ENCODE results near the gene ALKBH8. TPM values are rescaled to one million over a fixed set of nuclear protein-coding genes. Genes with fewer than 3 reads are reported as not detected.

Gene ALKBH8, protein sequence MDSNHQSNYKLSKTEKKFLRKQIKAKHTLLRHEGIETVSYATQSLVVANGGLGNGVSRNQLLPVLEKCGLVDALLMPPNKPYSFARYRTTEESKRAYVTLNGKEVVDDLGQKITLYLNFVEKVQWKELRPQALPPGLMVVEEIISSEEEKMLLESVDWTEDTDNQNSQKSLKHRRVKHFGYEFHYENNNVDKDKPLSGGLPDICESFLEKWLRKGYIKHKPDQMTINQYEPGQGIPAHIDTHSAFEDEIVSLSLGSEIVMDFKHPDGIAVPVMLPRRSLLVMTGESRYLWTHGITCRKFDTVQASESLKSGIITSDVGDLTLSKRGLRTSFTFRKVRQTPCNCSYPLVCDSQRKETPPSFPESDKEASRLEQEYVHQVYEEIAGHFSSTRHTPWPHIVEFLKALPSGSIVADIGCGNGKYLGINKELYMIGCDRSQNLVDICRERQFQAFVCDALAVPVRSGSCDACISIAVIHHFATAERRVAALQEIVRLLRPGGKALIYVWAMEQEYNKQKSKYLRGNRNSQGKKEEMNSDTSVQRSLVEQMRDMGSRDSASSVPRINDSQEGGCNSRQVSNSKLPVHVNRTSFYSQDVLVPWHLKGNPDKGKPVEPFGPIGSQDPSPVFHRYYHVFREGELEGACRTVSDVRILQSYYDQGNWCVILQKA
- total RNA-seq = 10.6 and 11.9 TPM in 2 replicates

- H3K9me3 Mint-ChIP-seq = no peaks in the 10 kb centered on the region
- peaks cover 49% of the 10 kb centered on the region for H3K4me1 Mint-ChIP-seq (ENCODE audit: low read depth)
- intact Hi-C loops (cut with micrococcal nuclease) = loop anchor here (1.0 to 10.0 kb wide), 7 partner anchors 25 to 1099 kb away; partner anchors contain the start of genes C11orf65, CUL5, CWF19L2 and DDX10
Observed at GRCh38 chr11:107565219-107565937, at the start of gene ALKBH8. Gene ALKBH8, minus strand, starts transcription at chr11:107565735. Its CDS starts 4,842 bp downstream, at chr11:107560893.

GRCh38 chr11:107612445-107612844, 46.9 kb upstream of the ALKBH8 start:
- DNase-seq (ENCODE audit: low spot score) = no peak
- H3K4me3 Mint-ChIP-seq (ENCODE audit: low read depth) = no peak overlapping the region

More at GRCh38 chr11:107565219-107565937, at the start of gene ALKBH8:
- H3K27me3 Mint-ChIP-seq (ENCODE audit: low read depth) = no peaks in the 10 kb centered on the region
- peak; percentile 69 for DNase-seq (ENCODE audit: low spot score)
- H3K36me3 Mint-ChIP-seq (ENCODE audit: low read depth) = peaks cover 10% of the 10 kb centered on the region
- H3K4me3 Mint-ChIP-seq (ENCODE audit: low read depth) = peak within 1 kb of the TSS; percentile 88
- peak within 1 kb of the TSS; percentile 92 for H3K27ac Mint-ChIP-seq

DNA sequence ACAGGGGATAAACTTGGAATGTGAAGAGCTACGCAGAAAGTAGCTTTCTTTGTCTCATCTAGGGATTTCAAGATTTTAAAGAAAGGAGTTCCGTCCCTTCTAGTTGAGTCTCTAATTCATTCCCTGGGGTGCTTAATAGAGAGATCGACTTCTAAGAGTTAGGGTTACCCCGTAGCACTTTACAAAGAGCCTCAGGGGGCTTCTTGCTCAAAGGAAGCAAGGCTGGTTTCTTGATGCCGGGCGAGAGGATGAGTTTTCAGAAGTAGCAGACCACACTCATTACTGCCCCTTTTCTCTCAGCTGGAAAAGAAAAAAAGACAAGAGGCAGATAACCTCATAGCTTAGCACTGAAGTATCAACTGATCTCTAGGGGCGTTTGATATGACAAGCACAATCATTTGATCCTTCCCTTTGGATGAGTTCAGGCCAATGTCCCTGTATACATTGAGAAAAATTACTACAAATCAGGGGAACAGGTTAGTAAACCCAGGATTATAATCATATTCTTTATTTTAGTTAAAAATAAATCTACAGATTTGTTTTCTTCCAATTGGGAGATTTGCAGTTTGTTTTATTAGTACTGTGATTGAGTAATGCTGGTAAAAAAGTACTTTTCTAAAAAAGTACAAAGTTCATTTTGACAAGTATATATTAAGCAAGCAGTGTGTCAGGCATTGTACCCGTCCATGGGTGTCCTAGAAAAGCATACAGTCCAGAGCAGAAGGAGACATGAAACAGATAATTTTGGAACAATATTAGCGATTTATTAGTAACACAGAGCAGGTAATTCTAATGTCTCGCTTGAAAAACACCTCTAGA, 44.1 kb upstream of the ALKBH8 start:
- intact Hi-C loops (cut with micrococcal nuclease) = no loop called here
- Mint-ChIP-seq H3K36me3 (ENCODE audit: low read depth) (no peaks in the 10 kb centered on the region), H3K9me3 (no peaks in the 10 kb centered on the region), H3K4me1 (ENCODE audit: low read depth) (no peaks in the 10 kb centered on the region), H3K27me3 (ENCODE audit: low read depth) (peaks cover 15% of the 10 kb centered on the region), H3K4me3 (ENCODE audit: low read depth) (no peak overlapping the region), H3K27ac (no peak overlapping the region)
- no peak for DNase-seq (ENCODE audit: low spot score)

More at GRCh38 chr11:107612445-107612844, 46.9 kb upstream of the ALKBH8 start:
- Mint-ChIP-seq H3K36me3 (ENCODE audit: low read depth) (no peaks in the 10 kb centered on the region), H3K9me3 (no peaks in the 10 kb centered on the region), H3K27me3 (ENCODE audit: low read depth) (peaks cover 13% of the 10 kb centered on the region), H3K27ac (no peak overlapping the region), H3K4me1 (ENCODE audit: low read depth) (no peaks in the 10 kb centered on the region)
- intact Hi-C loops (cut with micrococcal nuclease) = no loop called here

DNA sequence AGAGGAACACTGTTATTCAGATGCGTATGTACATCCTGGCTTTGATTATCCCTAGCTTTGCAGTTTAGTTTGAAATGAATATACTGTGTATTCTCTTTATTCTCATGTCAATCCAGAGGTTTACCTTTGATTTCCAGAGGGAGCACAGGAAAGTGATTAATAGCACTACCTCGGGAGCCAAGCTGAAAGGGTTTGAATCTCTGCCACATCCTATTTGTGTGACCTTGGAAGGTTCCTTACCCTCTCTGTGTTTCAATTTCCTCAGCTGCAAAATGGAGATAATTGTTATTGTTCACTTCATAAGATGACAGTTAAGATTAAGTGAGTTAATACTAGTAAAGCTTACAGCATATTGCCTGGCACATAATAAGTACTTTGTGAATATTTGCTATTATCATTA, 43.3 kb upstream of the ALKBH8 start:
- no peak overlapping the region for H3K27ac Mint-ChIP-seq
- H3K36me3 Mint-ChIP-seq (ENCODE audit: low read depth) = no peaks in the 10 kb centered on the region
- H3K27me3 Mint-ChIP-seq (ENCODE audit: low read depth) = peaks cover 21% of the 10 kb centered on the region
- H3K4me1 Mint-ChIP-seq (ENCODE audit: low read depth) = no peaks in the 10 kb centered on the region
- H3K4me3 Mint-ChIP-seq (ENCODE audit: low read depth) = no peak overlapping the region
- no peaks in the 10 kb centered on the region for H3K9me3 Mint-ChIP-seq
- intact Hi-C loops (cut with micrococcal nuclease) = no loop called here
- DNase-seq (ENCODE audit: low spot score) = no peak

GRCh38 chr11:107606141-107606540, 40.6 kb upstream of the ALKBH8 start:
- H3K9me3 Mint-ChIP-seq = no peaks in the 10 kb centered on the region
- no peak for DNase-seq (ENCODE audit: low spot score)
- H3K4me1 Mint-ChIP-seq (ENCODE audit: low read depth) = no peaks in the 10 kb centered on the region
- H3K27me3 Mint-ChIP-seq (ENCODE audit: low read depth) = peaks cover 36% of the 10 kb centered on the region
- no peaks in the 10 kb centered on the region for H3K36me3 Mint-ChIP-seq (ENCODE audit: low read depth)
- no peak overlapping the region for H3K4me3 Mint-ChIP-seq (ENCODE audit: low read depth)
- intact Hi-C loops (cut with micrococcal nuclease) = no loop called here
- no peak overlapping the region for H3K27ac Mint-ChIP-seq

DNA sequence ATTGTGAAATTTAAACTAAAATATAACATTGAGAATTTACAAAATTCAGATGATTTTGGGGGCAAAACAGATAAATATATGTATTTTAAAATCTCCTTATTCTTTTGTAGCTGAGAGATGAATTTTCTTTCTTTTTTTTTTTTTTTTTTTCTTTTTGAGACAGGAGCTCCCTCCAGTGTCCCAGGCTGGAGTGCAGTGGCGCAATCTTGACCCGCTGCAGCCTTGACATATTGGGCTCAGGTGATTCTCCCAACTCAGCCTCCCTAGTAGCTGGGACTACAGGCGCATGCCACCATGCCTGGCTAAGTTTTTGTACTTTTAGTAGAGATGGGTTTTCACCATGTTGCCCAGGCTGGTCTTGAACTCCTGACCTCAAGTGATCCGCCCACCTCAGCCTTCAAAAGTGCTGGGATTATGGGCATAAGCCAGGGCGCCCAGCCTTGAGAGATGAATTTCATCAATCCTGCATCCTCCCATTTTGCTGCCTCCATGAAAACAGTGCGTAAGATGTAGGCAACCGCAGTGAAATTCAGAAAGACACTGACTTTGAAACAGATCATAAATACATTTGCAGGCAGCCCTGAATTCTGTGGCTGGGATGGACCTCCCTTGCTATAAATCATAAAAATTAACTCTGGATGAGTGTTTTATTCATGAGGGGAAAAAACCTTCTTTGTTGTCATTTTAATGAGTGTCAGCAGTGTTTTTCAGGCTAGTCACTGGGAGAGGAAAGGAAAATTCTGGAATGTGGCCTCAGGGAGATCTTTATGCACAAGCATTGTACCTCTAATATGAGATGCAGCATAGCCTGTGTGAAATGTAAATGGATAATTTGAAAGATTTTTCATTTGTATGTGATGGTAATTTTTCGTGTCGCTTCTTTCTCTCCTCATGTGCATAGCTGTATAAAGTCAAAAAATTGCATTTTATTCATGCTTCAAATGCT, 39.8 kb upstream of the ALKBH8 start:
- no peaks in the 10 kb centered on the region for H3K4me1 Mint-ChIP-seq (ENCODE audit: low read depth)
- no peak overlapping the region for H3K27ac Mint-ChIP-seq
- H3K4me3 Mint-ChIP-seq (ENCODE audit: low read depth) = no peak overlapping the region
- peaks cover 38% of the 10 kb centered on the region for H3K27me3 Mint-ChIP-seq (ENCODE audit: low read depth)
- H3K36me3 Mint-ChIP-seq (ENCODE audit: low read depth) = no peaks in the 10 kb centered on the region
- no peaks in the 10 kb centered on the region for H3K9me3 Mint-ChIP-seq
- intact Hi-C loops (cut with micrococcal nuclease) = no loop called here
- no peak for DNase-seq (ENCODE audit: low spot score)

DNA sequence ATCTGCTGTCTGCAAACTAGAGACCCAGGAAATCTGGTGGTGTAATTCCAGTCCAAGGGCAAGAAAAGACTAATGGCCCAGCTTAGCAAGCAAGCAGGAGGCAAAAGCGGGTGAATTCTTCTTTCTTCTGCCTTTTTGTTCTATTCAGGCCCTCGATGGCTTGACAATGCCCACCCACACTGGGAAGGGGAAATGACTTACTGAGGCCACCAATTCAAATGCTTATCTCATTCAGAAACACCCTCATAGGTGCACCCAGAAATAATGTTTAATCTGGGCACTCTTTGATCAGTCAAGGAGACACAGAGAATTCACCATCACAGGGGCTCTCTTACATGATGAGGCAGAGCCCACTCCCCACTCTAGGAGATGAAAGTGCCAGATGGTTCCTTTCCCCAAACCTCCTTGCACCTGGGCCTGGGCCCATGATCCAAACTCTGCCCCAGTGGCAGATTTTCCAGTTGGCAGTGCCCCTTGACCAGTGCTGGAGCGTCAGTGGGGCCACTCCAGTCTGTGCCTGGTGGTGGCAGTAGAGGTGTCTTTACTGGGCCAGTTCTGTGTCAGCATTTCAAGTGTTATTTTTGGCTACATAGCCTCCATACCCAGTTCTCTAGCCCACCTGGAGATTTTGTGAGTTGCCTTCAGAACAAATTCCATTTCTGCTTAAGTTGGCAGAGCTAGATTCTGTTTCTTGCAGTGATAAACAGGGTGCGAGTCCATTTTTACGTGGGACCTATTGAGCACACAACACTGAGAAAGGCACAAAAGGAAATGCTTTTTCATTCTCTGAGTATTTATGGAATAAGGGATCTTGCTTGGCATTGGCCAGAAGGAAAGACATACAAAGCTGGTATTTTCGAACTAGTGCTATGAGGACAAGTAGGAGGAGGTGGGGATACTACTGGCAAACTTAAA, 32.9 kb upstream of the ALKBH8 start:
- Mint-ChIP-seq H3K4me3 (ENCODE audit: low read depth) (no peak overlapping the region), H3K36me3 (ENCODE audit: low read depth) (no peaks in the 10 kb centered on the region)
- intact Hi-C loops (cut with micrococcal nuclease) = no loop called here

GRCh38 chr11:107594736-107595135, 29.2 kb upstream of the ALKBH8 start:
- intact Hi-C loops (cut with micrococcal nuclease) = no loop called here
- Mint-ChIP-seq H3K27me3 (ENCODE audit: low read depth) (peaks cover 69% of the 10 kb centered on the region), H3K27ac (no peak overlapping the region), H3K4me1 (ENCODE audit: low read depth) (peaks cover 14% of the 10 kb centered on the region), H3K9me3 (no peaks in the 10 kb centered on the region), H3K36me3 (ENCODE audit: low read depth) (no peaks in the 10 kb centered on the region), H3K4me3 (ENCODE audit: low read depth) (no peak overlapping the region)
- no peak for DNase-seq (ENCODE audit: low spot score)

More for the DNA sequence above, 32.9 kb upstream of the ALKBH8 start:
- no peak for DNase-seq (ENCODE audit: low spot score)
- no peaks in the 10 kb centered on the region for H3K9me3 Mint-ChIP-seq
- H3K27ac Mint-ChIP-seq = no peak overlapping the region
- H3K27me3 Mint-ChIP-seq (ENCODE audit: low read depth) = peaks cover 60% of the 10 kb centered on the region
- no peaks in the 10 kb centered on the region for H3K4me1 Mint-ChIP-seq (ENCODE audit: low read depth)

DNA sequence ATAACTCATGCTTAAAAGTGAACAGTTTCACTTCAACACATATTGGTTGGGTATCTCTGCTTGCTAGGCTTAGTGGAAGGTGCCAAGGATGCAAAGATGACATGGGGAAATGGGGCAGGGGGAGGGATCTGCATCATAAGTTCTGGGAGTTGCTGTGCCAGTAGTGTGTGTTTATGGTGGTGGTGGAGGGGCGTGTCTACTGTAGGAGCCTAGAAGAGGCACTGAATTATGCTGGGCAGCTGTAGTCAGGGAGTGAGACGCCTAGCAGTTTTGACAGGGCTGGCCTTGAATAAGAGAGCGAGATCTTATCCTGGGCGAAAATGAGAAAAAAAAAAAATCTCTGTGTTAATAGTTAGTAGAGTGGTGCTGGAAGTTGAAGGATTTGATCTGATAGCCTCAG, 28.4 kb upstream of the ALKBH8 start:
- DNase-seq (ENCODE audit: low spot score) = no peak
- Mint-ChIP-seq H3K4me3 (ENCODE audit: low read depth) (no peak overlapping the region), H3K4me1 (ENCODE audit: low read depth) (peaks cover 14% of the 10 kb centered on the region), H3K9me3 (no peaks in the 10 kb centered on the region), H3K27ac (no peak overlapping the region), H3K27me3 (ENCODE audit: low read depth) (peaks cover 77% of the 10 kb centered on the region), H3K36me3 (ENCODE audit: low read depth) (no peaks in the 10 kb centered on the region)
- intact Hi-C loops (cut with micrococcal nuclease) = no loop called here

GRCh38 chr11:107592813-107593212, 27.3 kb upstream of the ALKBH8 start:
- DNase-seq (ENCODE audit: low spot score) = no peak
- Mint-ChIP-seq H3K4me1 (ENCODE audit: low read depth) (peaks cover 14% of the 10 kb centered on the region), H3K9me3 (no peaks in the 10 kb centered on the region), H3K4me3 (ENCODE audit: low read depth) (no peak overlapping the region), H3K36me3 (ENCODE audit: low read depth) (no peaks in the 10 kb centered on the region), H3K27me3 (ENCODE audit: low read depth) (peaks cover 82% of the 10 kb centered on the region), H3K27ac (no peak overlapping the region)
- intact Hi-C loops (cut with micrococcal nuclease) = no loop called here

DNA sequence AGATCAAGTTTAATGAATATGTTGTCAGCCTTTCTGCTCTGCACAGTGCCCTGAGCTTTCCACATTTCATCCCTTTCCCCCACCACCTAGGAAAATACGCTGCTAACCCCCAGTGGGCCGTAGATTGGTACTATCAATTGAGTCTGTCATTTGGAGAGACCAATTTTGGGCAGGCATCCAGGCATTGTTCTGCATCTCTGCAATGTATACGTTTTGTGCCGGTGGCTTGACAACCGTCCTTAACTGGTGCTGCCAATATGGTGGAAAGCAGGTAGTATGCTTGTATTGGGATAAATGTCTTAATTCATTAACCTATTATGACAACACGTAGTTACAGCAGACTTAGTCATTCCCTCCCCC, 26.7 kb upstream of the ALKBH8 start:
- H3K27ac Mint-ChIP-seq = no peak overlapping the region
- intact Hi-C loops (cut with micrococcal nuclease) = no loop called here

More for the DNA sequence above, 26.7 kb upstream of the ALKBH8 start:
- no peak for DNase-seq (ENCODE audit: low spot score)
- H3K4me1 Mint-ChIP-seq (ENCODE audit: low read depth) = peaks cover 14% of the 10 kb centered on the region
- H3K36me3 Mint-ChIP-seq (ENCODE audit: low read depth) = no peaks in the 10 kb centered on the region
- peak overlapping the region; percentile 76 for H3K4me3 Mint-ChIP-seq (ENCODE audit: low read depth)
- H3K27me3 Mint-ChIP-seq (ENCODE audit: low read depth) = peaks cover 82% of the 10 kb centered on the region
- H3K9me3 Mint-ChIP-seq = no peaks in the 10 kb centered on the region

Data from activated T-helper 2 cell treated with anti-CD3 and anti-CD28 coated beads, Interferon-gamma antibody, Interleukin-2, Interleukin-4, amounts not matched to agents 10 μg/mL and 5 μg/mL and 100 μg/mL, durations not matched to agents 14 hours and 24 hours and 36 hours (primary cell).